Measurements from ENCODE around the gene DPF1.

- TF ChIP-seq, protein P1, sequence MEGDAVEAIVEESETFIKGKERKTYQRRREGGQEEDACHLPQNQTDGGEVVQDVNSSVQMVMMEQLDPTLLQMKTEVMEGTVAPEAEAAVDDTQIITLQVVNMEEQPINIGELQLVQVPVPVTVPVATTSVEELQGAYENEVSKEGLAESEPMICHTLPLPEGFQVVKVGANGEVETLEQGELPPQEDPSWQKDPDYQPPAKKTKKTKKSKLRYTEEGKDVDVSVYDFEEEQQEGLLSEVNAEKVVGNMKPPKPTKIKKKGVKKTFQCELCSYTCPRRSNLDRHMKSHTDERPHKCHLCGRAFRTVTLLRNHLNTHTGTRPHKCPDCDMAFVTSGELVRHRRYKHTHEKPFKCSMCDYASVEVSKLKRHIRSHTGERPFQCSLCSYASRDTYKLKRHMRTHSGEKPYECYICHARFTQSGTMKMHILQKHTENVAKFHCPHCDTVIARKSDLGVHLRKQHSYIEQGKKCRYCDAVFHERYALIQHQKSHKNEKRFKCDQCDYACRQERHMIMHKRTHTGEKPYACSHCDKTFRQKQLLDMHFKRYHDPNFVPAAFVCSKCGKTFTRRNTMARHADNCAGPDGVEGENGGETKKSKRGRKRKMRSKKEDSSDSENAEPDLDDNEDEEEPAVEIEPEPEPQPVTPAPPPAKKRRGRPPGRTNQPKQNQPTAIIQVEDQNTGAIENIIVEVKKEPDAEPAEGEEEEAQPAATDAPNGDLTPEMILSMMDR (IDR thresholded peaks at IDR 0.05): no peak
- no peak for TF ChIP-seq POLR2A (IDR thresholded peaks at IDR 0.05)
Measured at GRCh38 chr19:38213911-38214625, 10.0 kb downstream of the DPF1 start.

Measured in adrenal gland (tissue), 5 donors.